PFSK-1 (cell line): ENCODE results near the gene MAP2K5.

Source experiments
- FOXP2 ChIP-seq: optimal IDR thresholded peaks from 2 replicates; pipeline ENCODE3; 2011; ENCODE audit warnings: borderline replicate concordance, control low read depth, inconsistent platforms; ENCODE audit not compliant: insufficient read depth; ENCODE audit errors: extremely low read length, extremely low read depth
- POLR2AphosphoS5 ChIP-seq: IDR thresholded peaks from 2 replicates; pipeline ENCODE4 v1.6.1; 2012; ENCODE audit warnings: low read depth, mild to moderate bottlenecking, control low read depth, low read length, moderate library complexity
- REST ChIP-seq, 2 experiments: IDR thresholded peaks; 2 replicates each; pipeline versions ENCODE4 v1.6.1 to v1.8.0; 2011 to 2012; ENCODE audit warnings: low read depth in 2 of 2, low read length in 2 of 2, control low read depth in 1 of 2, inconsistent platforms in 1 of 2, mild to moderate bottlenecking in 1 of 2, moderate library complexity in 1 of 2; ENCODE audit not compliant: insufficient read depth in 1 of 2
- SIN3A ChIP-seq: IDR thresholded peaks from 2 replicates; pipeline ENCODE4 v1.6.1; 2012; ENCODE audit warnings: mild to moderate bottlenecking, low read length, moderate library complexity, borderline replicate concordance; ENCODE audit not compliant: insufficient read depth
- TAF1 ChIP-seq: IDR thresholded peaks from 2 replicates; pipeline ENCODE4 v1.6.1; 2012; ENCODE audit warnings: low read length, control low read depth, borderline replicate concordance; ENCODE audit not compliant: insufficient read depth

Gene MAP2K5

GRCh38 chr15:67716171-67716570 lies 173.7 kb downstream of the MAP2K5 start:
- no peak for TF ChIP-seq TAF1
- no peak for TF ChIP-seq REST (IDR thresholded peaks at IDR 0.05; ENCODE audit: insufficient read depth in 1 of 2, low read depth in 2 of 2, low read length in 2 of 2)
- TF ChIP-seq POLR2AphosphoS5, result no peak
- TF ChIP-seq FOXP2, result no peak
- TF ChIP-seq SIN3A, result no peak

GRCh38 chr15:67717776-67718175 lies 175.3 kb downstream of the MAP2K5 start:
- TF ChIP-seq POLR2AphosphoS5, result no peak
- no peak for TF ChIP-seq TAF1
- no peak for TF ChIP-seq REST (IDR thresholded peaks at IDR 0.05; ENCODE audit: insufficient read depth in 1 of 2, low read depth in 2 of 2, low read length in 2 of 2)
- no peak for TF ChIP-seq FOXP2
- no peak for TF ChIP-seq SIN3A

- TF ChIP-seq SIN3A (no peak), POLR2AphosphoS5 (no peak), TAF1 (no peak), FOXP2 (no peak), REST (IDR thresholded peaks at IDR 0.05; ENCODE audit: insufficient read depth in 1 of 2, low read depth in 2 of 2, low read length in 2 of 2) (no peak)
Observed at GRCh38 chr15:67719330-67719959, 176.9 kb downstream of the MAP2K5 start.

- no peak for TF ChIP-seq FOXP2
- TF ChIP-seq TAF1, result no peak
- no peak for TF ChIP-seq POLR2AphosphoS5
- TF ChIP-seq SIN3A, result no peak
- TF ChIP-seq REST (IDR thresholded peaks at IDR 0.05; ENCODE audit: insufficient read depth in 1 of 2, low read depth in 2 of 2, low read length in 2 of 2), result no peak
Observed at GRCh38 chr15:67720556-67721175, 178.2 kb downstream of the MAP2K5 start.
